SK-N-SH (cell line): ENCODE data around the gene INTS1. TPM values are rescaled to one million over a fixed set of nuclear protein-coding genes. Genes with fewer than 3 reads are reported as not detected.

ENCODE experiments used
- CTCF ChIA-PET: fragments of 300-600, 350-600 bp; formaldehyde crosslinking; extraction: SDS; loops from one replicate; lab custom pipeline; 2021; lab: Yijun Ruan, JAX
- POLR2A ChIA-PET: fragments of 350-600 bp; sonication (Branson Sonifier 250); formaldehyde crosslinking; extraction: SDS; loops from one replicate; lab custom pipeline; 2020; ENCODE audit warnings: antibody characterized with exemption, inconsistent platforms; lab: Yijun Ruan, JAX
- DNase-seq: peaks from one replicate; pipeline ENCODE4 v3.0.0; 2012
- H2AFZ ChIP-seq: fragments of 200-600 bp; sonication (generic); 2 replicates; pipeline ENCODE4 v1.8.1; 2016; ENCODE audit warnings: antibody characterized with exemption, mild to moderate bottlenecking, low read depth
- H3F3A ChIP-seq: fragments of 200-600 bp; sonication (generic); replicated peaks from 2 replicates; pipeline ENCODE3; 2016; ENCODE audit warnings: antibody characterized with exemption, mild to moderate bottlenecking; ENCODE audit not compliant: insufficient read depth
- H3K27ac ChIP-seq, 2 experiments: fragments of 200-500 bp in 1 of 2; fragments of 200-600 bp in 1 of 2; sonication (Bioruptor generic) in 1 of 2; sonication (generic), shearing (Covaris generic) in 1 of 2; 2 replicates each; pipeline versions ENCODE4 v1.5.1 to v1.6.1; 2014 to 2016; ENCODE audit warnings: low read depth in 2 of 2, inconsistent platforms in 1 of 2, low read length in 1 of 2, mild to moderate bottlenecking in 1 of 2, mixed read lengths in 1 of 2
- H3K27me3 ChIP-seq: fragments of 200-600 bp; sonication (generic), shearing (Covaris generic); 2 replicates; pipeline ENCODE4 v1.6.1; 2016; ENCODE audit warnings: mixed run types; ENCODE audit not compliant: insufficient read depth
- H3K36me3 ChIP-seq, 2 experiments: fragments of 200-500 bp in 1 of 2; fragments of 200-600 bp in 1 of 2; sonication (Bioruptor generic) in 1 of 2; sonication (generic) in 1 of 2; replicated peaks in 1 of 2; 2 replicates each; pipeline versions ENCODE3 to v1.5.1; 2014 to 2016; ENCODE audit warnings: low read length in 1 of 2, mild to moderate bottlenecking in 1 of 2; ENCODE audit not compliant: insufficient read depth in 2 of 2, control insufficient read depth in 1 of 2
- H3K4me1 ChIP-seq, 2 experiments: fragments of 200-500 bp in 1 of 2; fragments of 200-600 bp in 1 of 2; sonication (Bioruptor generic) in 1 of 2; sonication (generic), shearing (Covaris generic) in 1 of 2; 2 replicates each; pipeline versions ENCODE4 v1.5.1 to v1.6.1; 2014 to 2016; ENCODE audit warnings: low read depth in 1 of 2, low read length in 1 of 2, mixed run types in 1 of 2; ENCODE audit not compliant: insufficient read depth in 2 of 2, control insufficient read depth in 1 of 2
- H3K4me2 ChIP-seq: fragments of 200-600 bp; sonication (generic), shearing (Covaris generic); 2 replicates; pipeline ENCODE4 v1.6.1; 2017; ENCODE audit warnings: mixed run types
- H3K4me3 ChIP-seq, 2 experiments: fragments of 200-500 bp in 1 of 2; fragments of 200-600 bp in 1 of 2; sonication (Bioruptor generic) in 1 of 2; sonication (generic), shearing (Covaris generic) in 1 of 2; 2 replicates each; pipeline versions ENCODE4 v1.5.1 to v1.8.1; 2014 to 2016; ENCODE audit warnings: low read depth in 2 of 2, inconsistent platforms in 1 of 2, low read length in 1 of 2, mild to moderate bottlenecking in 1 of 2, mixed read lengths in 1 of 2, moderate library complexity in 1 of 2
- H3K79me2 ChIP-seq: fragments of 200-600 bp; sonication (generic); 2 replicates; pipeline ENCODE4 v1.8.1; 2017; ENCODE audit warnings: mild to moderate bottlenecking; ENCODE audit not compliant: insufficient read depth
- H3K9ac ChIP-seq: fragments of 200-600 bp; sonication (generic); 2 replicates; pipeline ENCODE4 v1.6.1; 2017; ENCODE audit warnings: mixed run types
- H3K9me2 ChIP-seq: fragments of 200-600 bp; sonication (generic); 2 replicates; pipeline ENCODE4 v1.6.1; 2017; ENCODE audit warnings: mixed run types
- H3K9me3 ChIP-seq: fragments of 200-600 bp; sonication (generic); 2 replicates; pipeline ENCODE4 v1.6.1; 2017; ENCODE audit warnings: mixed run types, mild to moderate bottlenecking, moderate library complexity
- H4K20me1 ChIP-seq: fragments of 200-600 bp; sonication (generic); 2 replicates; pipeline ENCODE4 v1.6.1; 2017; ENCODE audit warnings: mild to moderate bottlenecking, mixed run types; ENCODE audit not compliant: insufficient read depth
- CHD2 ChIP-seq: fragments of 150-350 bp; IDR thresholded peaks from 2 replicates; pipeline ENCODE4 v1.6.1; 2018; ENCODE audit warnings: low read length; ENCODE audit not compliant: partially characterized antibody
- ELF1 ChIP-seq: IDR thresholded peaks from 2 replicates; pipeline ENCODE4 v1.4.0; 2012
- EP300 ChIP-seq, 2 experiments: IDR thresholded peaks; 2 replicates each; pipeline versions ENCODE4 v1.4.0 to v1.6.1; 2012; ENCODE audit warnings: borderline replicate concordance in 1 of 2, low read depth in 1 of 2, low read length in 1 of 2
- EZH2phosphoT487 ChIP-seq: fragments of 200-600 bp; sonication (generic); IDR thresholded peaks from 2 replicates; pipeline ENCODE4 v1.6.1; 2017; ENCODE audit warnings: low read depth, mixed run types, mild to moderate bottlenecking, antibody characterized with exemption, moderate library complexity, borderline replicate concordance
- FOSL2 ChIP-seq: IDR thresholded peaks from 2 replicates; pipeline ENCODE4 v1.4.0; 2012; ENCODE audit warnings: low read depth, mild to moderate bottlenecking, moderate library complexity, borderline replicate concordance
- FOXM1 ChIP-seq: IDR thresholded peaks from 2 replicates; pipeline ENCODE4 v1.4.0; 2012; ENCODE audit warnings: low read depth, mild to moderate bottlenecking
- GATA2 ChIP-seq: sonication (generic); formaldehyde crosslinking; IDR thresholded peaks from 2 replicates; pipeline ENCODE4 v1.5.0; 2020; ENCODE audit warnings: mild to moderate bottlenecking, missing genetic modification reagents
- MXI1 ChIP-seq: IDR thresholded peaks from 2 replicates; pipeline ENCODE4 v1.6.1; 2012; ENCODE audit warnings: mild to moderate bottlenecking, low read depth, low read length, improper control_type of control experiment
- RAD21 ChIP-seq: IDR thresholded peaks from 2 replicates; pipeline ENCODE4 v1.6.1; 2012; ENCODE audit warnings: mild to moderate bottlenecking, low read length
- RFX5 ChIP-seq: IDR thresholded peaks from 2 replicates; pipeline ENCODE4 v1.6.1; 2012; ENCODE audit warnings: mild to moderate bottlenecking, improper control_type of control experiment, low read length
- SMC3 ChIP-seq: IDR thresholded peaks from 2 replicates; pipeline ENCODE4 v1.6.1; 2012; ENCODE audit warnings: low read depth, low read length, improper control_type of control experiment
- TEAD4 ChIP-seq: IDR thresholded peaks from 2 replicates; pipeline ENCODE4 v1.4.0; 2012; ENCODE audit warnings: mild to moderate bottlenecking, borderline replicate concordance; ENCODE audit not compliant: insufficient read depth
- WGBS: methylation state at CpG from one replicate; pipeline ENCODE4 v1.1.6; 2017; ENCODE audit warnings: low lambda C conversion rate; 5-methylcytosine and 5-hydroxymethylcytosine counted together
- polyA plus RNA-seq, 3 experiments: library from polyadenylated mRNA; depleted of rRNA; stranded (reverse); fragments of >200 nt; gene quantifications; 2 replicates each; pipeline ENCODE4 v1.2.3, GENCODE V29; 2012
- TF ChIP-seq, protein P1 (sequence below): IDR thresholded peaks from 2 replicates; pipeline ENCODE4 v1.4.0; 2012; ENCODE audit warnings: low read depth
- TF ChIP-seq, protein P2 (sequence below): fragments of 150-350 bp; IDR thresholded peaks from 2 replicates; pipeline ENCODE4 v1.6.1; 2016; ENCODE audit warnings: mild to moderate bottlenecking, low read depth, low read length
- TF ChIP-seq, protein P3 (sequence below): IDR thresholded peaks from 2 replicates; pipeline ENCODE4 v1.6.1; 2012; ENCODE audit warnings: mild to moderate bottlenecking, low read depth, low read length, moderate library complexity
- TF ChIP-seq, protein P4 (sequence below): fragments of 200-600 bp; sonication (generic); IDR thresholded peaks from 2 replicates; pipeline ENCODE4 v1.6.1; 2017; ENCODE audit warnings: antibody characterized with exemption, mild to moderate bottlenecking, moderate library complexity
- TF ChIP-seq, protein P5 (sequence below): IDR thresholded peaks from 2 replicates; pipeline ENCODE4; 2012

The INTS1 gene
- polyA plus RNA-seq, 1 of the 3 experiments (the other 2 are of a cell fraction), result 48.1 TPM

DNA sequence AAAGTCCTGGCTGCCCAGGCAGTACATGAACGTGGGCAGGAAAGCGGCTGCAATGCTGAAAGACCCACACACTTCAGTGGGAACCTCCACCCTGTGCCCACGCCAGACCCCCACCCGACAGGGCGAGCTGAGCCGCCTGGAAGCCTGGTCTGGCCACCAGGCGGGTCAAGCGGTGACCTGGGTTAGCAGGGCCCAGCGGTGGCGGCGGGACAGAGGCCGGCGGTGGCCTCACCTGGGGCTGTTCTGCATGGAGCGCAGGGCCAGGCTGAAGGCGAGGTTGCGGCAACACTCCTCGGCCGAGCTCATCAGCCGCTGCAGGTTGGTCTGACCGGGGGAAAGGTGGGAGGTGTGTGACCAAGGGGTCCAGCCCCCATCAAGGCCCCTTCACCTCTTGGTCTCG, 33.3 kb downstream of the INTS1 start:
- Histone ChIP-seq H3K79me2 (no peaks in the 10 kb centered on the region), H3K4me3 (no peak overlapping the region), H3K9ac (no peak overlapping the region), H3K27ac (no peak overlapping the region), H3F3A (no peaks in the 10 kb centered on the region)
- CTCF ChIA-PET, result interaction anchor here (0.8 to 5.2 kb wide), 3 partner anchors 11 to 21 kb away, joined by 3 to 104 read pairs (median 3); partner anchors contain the start of gene MICALL2
- POLR2A ChIA-PET, result interaction anchor here (1.6 kb wide), 1 partner anchor 22 kb away, joined by 4 read pairs; no protein-coding TSS in a partner anchor
- TF ChIP-seq FOSL2 (no peak), EP300 (IDR thresholded peaks at IDR 0.05; ENCODE audit: borderline replicate concordance in 1 of 2, low read depth in 1 of 2, low read length in 1 of 2) (no peak), EZH2phosphoT487 (no peak)
- TF ChIP-seq, protein P1, sequence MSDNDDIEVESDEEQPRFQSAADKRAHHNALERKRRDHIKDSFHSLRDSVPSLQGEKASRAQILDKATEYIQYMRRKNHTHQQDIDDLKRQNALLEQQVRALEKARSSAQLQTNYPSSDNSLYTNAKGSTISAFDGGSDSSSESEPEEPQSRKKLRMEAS, result no peak
- TF ChIP-seq, protein P2, sequence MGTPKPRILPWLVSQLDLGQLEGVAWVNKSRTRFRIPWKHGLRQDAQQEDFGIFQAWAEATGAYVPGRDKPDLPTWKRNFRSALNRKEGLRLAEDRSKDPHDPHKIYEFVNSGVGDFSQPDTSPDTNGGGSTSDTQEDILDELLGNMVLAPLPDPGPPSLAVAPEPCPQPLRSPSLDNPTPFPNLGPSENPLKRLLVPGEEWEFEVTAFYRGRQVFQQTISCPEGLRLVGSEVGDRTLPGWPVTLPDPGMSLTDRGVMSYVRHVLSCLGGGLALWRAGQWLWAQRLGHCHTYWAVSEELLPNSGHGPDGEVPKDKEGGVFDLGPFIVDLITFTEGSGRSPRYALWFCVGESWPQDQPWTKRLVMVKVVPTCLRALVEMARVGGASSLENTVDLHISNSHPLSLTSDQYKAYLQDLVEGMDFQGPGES, result no peak
- TF ChIP-seq, all 33 proteins: peak for 0
- Histone ChIP-seq H4K20me1 (peaks cover 18% of the 10 kb centered on the region), H3K4me2 (no peak overlapping the region), H3K27me3 (no peaks in the 10 kb centered on the region), H3K9me3 (no peaks in the 10 kb centered on the region), H2AFZ (no peak overlapping the region), H3K36me3 (peaks cover 13 to 72% of the 10 kb centered on the region in 2 experiments), H3K4me1 (peaks cover 0 to 13% of the 10 kb centered on the region in 2 experiments; a peak in 1 of 4 replicates), H3K9me2 (no peaks in the 10 kb centered on the region)
- WGBS, result 97% methylated on average over 17 of the region's 21 CpGs
- no peak for DNase-seq

DNA sequence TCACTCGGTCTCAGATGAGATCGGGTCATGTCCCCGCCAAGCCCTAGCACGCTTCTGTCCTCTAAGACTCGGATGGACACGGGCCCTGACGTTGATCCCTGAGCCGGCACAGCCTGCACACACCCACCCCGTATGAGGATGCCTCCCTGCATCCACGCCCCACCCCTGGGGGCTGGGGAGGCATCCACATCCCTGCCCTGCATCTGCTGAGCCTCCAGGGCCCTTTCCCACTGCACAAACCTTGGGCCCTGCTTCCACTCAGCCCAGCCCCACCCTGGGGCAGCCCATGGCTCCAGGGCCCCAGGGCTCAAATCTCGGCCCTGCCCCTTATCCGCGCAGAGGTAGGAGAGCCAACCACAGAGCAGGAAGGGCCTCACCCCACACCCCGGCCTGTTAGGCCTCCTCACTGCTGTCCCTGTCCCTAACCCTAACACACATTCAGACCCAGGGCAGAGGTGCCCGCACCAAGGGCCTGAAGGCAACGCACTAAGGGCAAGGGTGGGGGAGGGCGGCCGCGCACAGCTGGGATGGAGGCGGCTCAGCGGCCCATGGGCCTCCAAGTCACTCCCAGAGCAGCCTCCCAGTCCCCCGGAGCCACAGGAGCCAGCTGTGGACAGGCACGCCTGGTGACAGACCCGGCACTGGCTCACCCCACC, 35.4 kb downstream of the INTS1 start:
- Histone ChIP-seq H3K27me3 (no peaks in the 10 kb centered on the region), H3K9ac (no peak overlapping the region), H3K9me3 (no peaks in the 10 kb centered on the region), H3K4me2 (no peak overlapping the region), H3K4me1 (peaks cover 0 to 20% of the 10 kb centered on the region in 2 experiments; a peak in 1 of 4 replicates), H3F3A (peaks cover 4% of the 10 kb centered on the region), H3K9me2 (no peaks in the 10 kb centered on the region), H3K36me3 (peaks cover 11 to 58% of the 10 kb centered on the region in 2 experiments), H3K79me2 (no peaks in the 10 kb centered on the region), H3K4me3 (no peak overlapping the region), H3K27ac (no peak overlapping the region), H2AFZ (no peak overlapping the region), H4K20me1 (peaks cover 5% of the 10 kb centered on the region)
- POLR2A ChIA-PET, result no interaction called here
- DNase-seq, result no peak
- CTCF ChIA-PET, result interaction anchor here (1.2 to 1.3 kb wide), 3 partner anchors 36 to 275 kb away, joined by 3 to 5 read pairs (median 3); no protein-coding TSS in a partner anchor
- 96% methylated on average over 21 of the region's 24 CpGs for WGBS
- no peak for TF ChIP-seq EP300 (IDR thresholded peaks at IDR 0.05; ENCODE audit: borderline replicate concordance in 1 of 2, low read depth in 1 of 2, low read length in 1 of 2)
- TF ChIP-seq, protein P3, sequence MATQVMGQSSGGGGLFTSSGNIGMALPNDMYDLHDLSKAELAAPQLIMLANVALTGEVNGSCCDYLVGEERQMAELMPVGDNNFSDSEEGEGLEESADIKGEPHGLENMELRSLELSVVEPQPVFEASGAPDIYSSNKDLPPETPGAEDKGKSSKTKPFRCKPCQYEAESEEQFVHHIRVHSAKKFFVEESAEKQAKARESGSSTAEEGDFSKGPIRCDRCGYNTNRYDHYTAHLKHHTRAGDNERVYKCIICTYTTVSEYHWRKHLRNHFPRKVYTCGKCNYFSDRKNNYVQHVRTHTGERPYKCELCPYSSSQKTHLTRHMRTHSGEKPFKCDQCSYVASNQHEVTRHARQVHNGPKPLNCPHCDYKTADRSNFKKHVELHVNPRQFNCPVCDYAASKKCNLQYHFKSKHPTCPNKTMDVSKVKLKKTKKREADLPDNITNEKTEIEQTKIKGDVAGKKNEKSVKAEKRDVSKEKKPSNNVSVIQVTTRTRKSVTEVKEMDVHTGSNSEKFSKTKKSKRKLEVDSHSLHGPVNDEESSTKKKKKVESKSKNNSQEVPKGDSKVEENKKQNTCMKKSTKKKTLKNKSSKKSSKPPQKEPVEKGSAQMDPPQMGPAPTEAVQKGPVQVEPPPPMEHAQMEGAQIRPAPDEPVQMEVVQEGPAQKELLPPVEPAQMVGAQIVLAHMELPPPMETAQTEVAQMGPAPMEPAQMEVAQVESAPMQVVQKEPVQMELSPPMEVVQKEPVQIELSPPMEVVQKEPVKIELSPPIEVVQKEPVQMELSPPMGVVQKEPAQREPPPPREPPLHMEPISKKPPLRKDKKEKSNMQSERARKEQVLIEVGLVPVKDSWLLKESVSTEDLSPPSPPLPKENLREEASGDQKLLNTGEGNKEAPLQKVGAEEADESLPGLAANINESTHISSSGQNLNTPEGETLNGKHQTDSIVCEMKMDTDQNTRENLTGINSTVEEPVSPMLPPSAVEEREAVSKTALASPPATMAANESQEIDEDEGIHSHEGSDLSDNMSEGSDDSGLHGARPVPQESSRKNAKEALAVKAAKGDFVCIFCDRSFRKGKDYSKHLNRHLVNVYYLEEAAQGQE, result no peak
- TF ChIP-seq MXI1, result no peak
- TF ChIP-seq GATA2 (CRISPR knock-in tag), result no peak
- TF ChIP-seq CHD2, result no peak
- TF ChIP-seq FOXM1, result no peak
- TF ChIP-seq SMC3, result no peak
- no peak for TF ChIP-seq FOSL2
- TF ChIP-seq, protein P4, sequence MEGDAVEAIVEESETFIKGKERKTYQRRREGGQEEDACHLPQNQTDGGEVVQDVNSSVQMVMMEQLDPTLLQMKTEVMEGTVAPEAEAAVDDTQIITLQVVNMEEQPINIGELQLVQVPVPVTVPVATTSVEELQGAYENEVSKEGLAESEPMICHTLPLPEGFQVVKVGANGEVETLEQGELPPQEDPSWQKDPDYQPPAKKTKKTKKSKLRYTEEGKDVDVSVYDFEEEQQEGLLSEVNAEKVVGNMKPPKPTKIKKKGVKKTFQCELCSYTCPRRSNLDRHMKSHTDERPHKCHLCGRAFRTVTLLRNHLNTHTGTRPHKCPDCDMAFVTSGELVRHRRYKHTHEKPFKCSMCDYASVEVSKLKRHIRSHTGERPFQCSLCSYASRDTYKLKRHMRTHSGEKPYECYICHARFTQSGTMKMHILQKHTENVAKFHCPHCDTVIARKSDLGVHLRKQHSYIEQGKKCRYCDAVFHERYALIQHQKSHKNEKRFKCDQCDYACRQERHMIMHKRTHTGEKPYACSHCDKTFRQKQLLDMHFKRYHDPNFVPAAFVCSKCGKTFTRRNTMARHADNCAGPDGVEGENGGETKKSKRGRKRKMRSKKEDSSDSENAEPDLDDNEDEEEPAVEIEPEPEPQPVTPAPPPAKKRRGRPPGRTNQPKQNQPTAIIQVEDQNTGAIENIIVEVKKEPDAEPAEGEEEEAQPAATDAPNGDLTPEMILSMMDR, result no peak
- TF ChIP-seq TEAD4, result no peak
- TF ChIP-seq ELF1, result no peak
- TF ChIP-seq RFX5, result no peak
- TF ChIP-seq RAD21, result no peak
- TF ChIP-seq, protein P5, sequence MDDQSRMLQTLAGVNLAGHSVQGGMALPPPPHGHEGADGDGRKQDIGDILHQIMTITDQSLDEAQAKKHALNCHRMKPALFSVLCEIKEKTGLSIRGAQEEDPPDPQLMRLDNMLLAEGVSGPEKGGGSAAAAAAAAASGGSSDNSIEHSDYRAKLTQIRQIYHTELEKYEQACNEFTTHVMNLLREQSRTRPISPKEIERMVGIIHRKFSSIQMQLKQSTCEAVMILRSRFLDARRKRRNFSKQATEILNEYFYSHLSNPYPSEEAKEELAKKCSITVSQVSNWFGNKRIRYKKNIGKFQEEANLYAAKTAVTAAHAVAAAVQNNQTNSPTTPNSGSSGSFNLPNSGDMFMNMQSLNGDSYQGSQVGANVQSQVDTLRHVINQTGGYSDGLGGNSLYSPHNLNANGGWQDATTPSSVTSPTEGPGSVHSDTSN, result no peak
